ENCODE data around the gene APLN.
A peak's percentile ranks its signal among the peaks of the same experiment; 100 is the strongest.

The APLN gene

DNA sequence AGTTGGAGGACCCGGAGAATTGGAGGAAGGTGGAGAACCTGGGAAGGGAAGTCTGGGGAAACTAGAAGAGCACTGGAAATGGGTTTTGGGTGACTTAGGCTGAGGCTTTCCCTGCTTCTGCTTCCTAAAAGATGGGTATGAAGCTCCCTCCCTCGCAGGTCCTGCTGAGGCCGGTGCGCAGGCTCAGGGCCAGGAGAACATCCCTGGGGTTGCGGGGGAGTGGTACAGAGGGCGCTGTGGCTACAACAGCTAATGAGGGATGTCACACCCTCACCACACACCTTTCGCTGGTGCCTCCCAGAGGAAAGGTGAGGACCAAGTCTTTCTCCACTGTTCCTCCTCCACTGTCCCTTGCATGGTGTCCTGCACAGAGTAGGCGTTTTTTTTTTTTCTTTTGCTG is 15.8 kb downstream of the APLN start:
- DNase-seq, result no peak

DNA sequence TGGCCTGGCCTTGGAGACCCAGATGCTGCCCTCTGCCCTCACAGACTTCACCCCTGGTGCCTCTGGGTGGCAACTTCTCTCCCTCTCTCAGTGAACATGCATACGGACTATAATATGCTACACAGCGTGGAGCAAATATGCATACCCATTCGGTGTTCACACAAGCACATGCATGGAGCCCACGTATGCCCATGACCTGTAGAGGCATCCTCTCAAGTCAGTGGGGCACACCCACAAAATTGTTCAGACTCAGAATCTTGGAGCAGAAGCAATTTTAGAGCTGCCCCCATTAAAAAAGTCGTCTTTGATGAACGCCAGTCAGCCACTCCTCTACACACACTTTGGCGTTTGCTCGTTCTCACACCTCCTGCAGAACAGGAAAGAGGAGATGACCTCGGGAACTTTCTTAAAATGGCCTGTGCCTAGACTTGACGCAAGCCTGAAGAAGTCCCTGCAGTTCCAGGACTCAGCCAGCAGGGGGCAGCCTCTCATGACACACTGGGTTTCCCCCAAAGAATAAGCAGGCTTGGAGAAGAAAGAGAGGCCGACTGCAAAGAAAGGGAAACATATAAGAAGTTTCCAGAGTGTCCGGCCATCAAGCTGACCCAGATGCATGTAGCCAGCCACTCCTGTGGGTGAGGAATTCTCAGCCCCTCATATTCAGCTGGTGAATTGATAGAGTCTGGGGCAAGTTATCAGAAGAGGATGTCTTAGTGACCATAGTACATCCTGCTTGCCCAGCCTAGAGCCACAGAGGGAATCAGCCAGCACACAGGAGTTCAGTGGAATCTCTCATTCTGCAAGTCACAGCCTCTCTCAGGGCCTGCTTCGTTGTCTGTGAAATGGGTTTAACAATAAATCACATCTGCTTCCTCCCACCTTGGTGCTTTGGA is 17.3 kb downstream of the APLN start:
- DNase-seq, result peak; percentile 76

GRCh38 chrX:129636175-129636681 is 18.5 kb downstream of the APLN start:
- no peak for DNase-seq

DNA sequence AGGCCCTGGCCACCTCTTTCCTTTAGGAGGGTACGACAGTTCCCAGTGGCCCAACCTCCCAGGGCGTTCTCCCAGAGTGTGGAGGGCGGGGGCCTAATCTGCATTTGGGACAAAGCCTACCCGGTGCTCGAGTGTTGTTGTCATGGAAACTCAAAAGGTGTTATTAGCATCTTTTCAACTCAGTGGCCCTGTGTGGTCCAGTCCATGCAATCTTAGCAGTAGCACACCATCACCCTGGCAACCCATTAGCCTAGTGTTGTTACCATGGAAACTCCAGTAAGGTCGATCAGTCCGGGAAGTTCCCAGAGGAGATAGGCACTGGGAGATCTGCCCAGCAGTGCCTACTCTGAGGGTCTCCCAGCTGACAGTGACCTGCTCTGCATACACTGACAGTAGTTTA is 20.2 kb downstream of the APLN start:
- no peak for DNase-seq

- no peak for DNase-seq
These were observed 22.3 kb downstream of the APLN start for GRCh38 chrX:129632443-129632842.

DNA sequence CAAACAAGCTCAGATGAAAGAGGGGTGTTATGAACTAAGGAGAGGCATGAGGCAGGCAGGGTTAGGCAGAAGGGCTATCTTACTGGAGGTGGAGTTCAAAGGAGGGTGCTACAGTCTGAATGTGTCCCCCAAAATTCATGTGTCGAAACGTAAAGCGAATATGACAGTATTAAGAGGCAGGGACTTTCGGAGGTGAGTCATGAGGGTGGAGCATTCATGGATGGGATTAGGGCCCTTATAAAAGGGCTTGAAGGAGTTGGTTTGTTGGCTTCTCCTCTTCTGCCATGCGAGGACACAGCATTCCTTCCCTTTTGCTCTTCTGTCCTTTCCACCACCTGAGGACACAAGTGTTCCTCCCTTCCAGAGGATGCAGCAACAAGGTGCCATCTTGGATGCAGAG is 22.9 kb downstream of the APLN start:
- no peak for DNase-seq

GRCh38 chrX:129629837-129630236 is 24.9 kb downstream of the APLN start:
- DNase-seq, result no peak

GRCh38 chrX:129626026-129626425 is 28.7 kb downstream of the APLN start:
- no peak for DNase-seq

DNA sequence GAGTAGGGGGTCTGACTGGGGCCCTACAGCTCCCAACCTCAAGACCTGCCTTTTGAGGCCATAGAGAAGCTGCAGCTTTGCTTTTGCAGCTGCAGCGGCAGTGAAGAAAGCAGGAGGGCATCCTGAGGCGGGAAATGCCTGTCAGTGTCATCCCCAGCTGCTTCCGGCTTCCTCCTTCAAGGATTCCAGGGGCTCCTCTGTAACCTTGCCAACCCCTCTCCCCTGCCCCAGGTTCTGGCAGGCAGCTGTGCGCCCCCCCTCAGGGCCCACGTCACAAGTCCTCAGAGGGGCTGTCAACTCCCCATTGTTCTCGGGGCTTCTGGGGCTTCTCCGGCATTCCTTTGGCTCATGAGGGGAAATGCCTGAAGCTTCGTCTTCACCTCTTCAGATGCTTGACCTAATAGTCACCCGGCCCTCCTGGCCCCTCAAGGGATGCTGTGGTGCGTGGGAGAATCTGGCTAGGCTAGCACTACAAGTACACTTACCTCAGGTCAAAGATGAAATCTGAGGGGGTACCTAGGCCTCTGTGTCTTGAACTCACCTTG is 31.9 kb downstream of the APLN start:
- DNase-seq, result no peak

GRCh38 chrX:129618997-129619396 is 35.8 kb downstream of the APLN start:
- DNase-seq, result no peak

DNA sequence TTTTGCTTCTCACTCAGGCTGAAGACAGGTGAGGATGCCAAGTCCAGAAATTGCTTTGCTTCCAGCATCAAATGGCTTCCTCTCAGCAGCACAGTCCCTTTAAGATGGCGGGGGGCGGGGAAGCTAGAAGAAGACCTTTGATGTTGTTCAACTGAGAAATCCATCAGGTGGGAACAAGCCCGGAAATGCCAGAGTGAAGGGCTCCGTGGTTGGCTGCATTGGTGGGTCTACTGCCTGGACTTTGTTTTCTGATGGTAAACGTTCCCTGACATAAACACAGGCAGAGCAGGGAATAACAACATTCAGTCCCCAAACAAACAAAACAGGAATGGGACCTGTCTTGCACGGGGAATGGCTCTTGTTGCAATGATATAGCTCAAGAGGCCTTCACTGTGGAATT is 37.3 kb downstream of the APLN start:
- DNase-seq, result no peak

DNA sequence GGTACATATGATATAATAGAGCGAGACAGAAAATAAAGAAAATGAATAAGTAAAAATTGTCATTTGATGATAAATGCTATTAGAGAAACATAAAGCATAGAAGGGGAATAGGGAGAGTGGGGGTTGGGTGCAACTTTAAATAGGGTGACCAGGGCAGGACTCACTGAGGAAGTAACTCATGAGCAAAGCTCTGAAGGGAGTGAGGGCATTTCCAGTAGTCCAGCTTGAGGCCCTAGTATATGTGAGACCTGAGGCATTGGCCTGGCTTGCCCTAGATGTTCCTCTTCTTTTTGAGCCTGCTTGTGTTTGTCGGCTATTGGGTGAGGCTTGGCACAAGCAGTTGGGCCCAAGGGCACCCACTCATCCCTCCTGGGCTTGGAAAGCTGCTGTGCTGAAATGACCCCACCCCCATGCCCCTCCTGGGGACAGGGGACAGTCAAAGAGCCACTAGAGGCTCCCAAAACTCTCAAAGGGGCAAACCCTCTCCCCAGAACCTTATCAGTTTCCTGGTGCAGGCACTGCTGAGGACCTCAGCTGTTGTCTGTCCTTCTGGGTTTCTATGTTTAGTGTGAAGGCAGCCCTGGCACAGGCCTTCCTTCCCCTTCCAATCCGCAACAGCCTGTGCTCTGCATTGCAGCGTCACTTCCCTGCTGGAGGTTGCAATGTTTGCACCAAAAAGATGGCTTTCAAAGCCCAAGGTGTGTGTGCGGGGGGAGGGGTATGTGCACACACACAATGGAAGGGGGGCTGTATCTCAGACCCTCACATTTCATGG is 40.1 kb downstream of the APLN start:
- no peak for DNase-seq

DNA sequence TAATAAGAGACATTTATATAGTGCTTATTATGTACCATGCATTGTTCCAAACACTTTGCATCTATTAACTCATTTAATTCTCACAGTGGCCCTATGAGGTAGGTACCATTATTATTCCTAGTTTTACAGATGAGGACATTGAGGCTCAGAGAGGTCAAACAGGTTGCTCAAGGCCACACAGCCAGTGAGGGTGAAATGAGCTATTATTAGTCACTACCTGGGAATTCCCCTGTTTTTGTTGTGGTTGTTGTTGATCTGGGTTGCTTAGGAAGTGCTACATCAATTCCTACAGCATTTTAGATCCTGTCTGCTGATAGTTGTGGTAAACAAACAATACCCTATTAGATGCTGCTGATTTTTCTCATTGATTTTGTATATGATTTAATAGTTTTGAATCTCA is 41.2 kb downstream of the APLN start:
- DNase-seq, result peak; percentile 29

- no peak for DNase-seq
These were observed 42.4 kb downstream of the APLN start for GRCh38 chrX:129612396-129612795.

- no peak for DNase-seq
These were observed 45.4 kb downstream of the APLN start for GRCh38 chrX:129609395-129609794.

GRCh38 chrX:129608496-129608895 is 46.3 kb downstream of the APLN start:
- no peak for DNase-seq

GRCh38 chrX:129606918-129607317 is 47.8 kb downstream of the APLN start:
- DNase-seq, result peak; percentile 63

DNA sequence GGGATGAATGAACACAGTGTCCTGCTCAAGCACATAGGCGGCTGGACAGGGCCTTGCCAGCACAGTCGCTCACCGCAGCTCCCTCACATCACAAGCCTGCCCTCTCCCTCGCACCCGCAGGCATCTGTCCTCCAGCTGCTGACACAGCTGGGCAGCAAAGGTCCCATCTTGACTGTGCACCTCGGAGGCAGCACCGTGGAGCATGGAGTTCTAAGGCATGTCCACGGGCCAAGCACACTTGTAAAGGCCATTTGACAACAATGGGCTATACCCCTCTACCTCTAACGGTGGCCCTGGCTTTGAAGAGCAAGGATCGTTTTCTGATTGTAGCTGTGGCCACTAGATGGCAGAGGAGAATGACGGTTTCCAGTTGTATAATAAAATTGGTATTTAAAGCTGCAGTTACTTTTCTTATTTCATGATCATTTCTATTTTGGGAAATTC is 53.8 kb downstream of the APLN start:
- DNase-seq, result peak; percentile 39

GRCh38 chrX:129599996-129600395 is 54.8 kb downstream of the APLN start:
- no peak for DNase-seq

- no peak for DNase-seq
These were observed 55.3 kb downstream of the APLN start for GRCh38 chrX:129599499-129599898.

DNA sequence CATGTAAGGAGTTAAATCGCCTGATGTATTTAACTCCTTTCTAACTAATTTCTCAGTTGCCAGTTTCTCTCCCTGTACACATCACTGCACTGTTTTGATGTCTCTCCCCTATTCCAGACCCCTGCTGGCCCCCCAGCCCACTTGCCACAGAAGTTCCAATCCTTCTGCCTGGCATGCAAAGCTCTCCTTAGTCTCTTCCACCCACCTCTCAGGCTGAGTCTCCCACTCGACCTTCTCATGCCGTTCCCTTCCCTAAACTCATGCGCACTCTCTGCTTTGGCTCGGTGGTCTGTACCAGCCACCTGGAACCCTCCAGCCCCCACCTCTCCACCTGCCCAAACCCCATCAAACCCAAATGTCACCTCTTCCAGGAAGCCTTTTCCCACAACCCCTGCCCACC is 56.9 kb downstream of the APLN start:
- no peak for DNase-seq

- DNase-seq, result no peak
These were observed 58.7 kb downstream of the APLN start for GRCh38 chrX:129596077-129596476.

Data from activated CD4-positive, alpha-beta T cell treated with anti-CD3 and anti-CD28 coated beads, Interleukin-2, amount 50 U/mL, for 16 hours (primary cell).